Stimulated activated CD4-positive, alpha-beta T cell treated with anti-CD3 and anti-CD28 coated beads, Interleukin-1b, Interleukin-23, amount 100 ng/mL, for 1 hour (primary cell): ENCODE measurements around the gene RALGPS1.

Source experiments
- DNase-seq, 2 donors: peaks; one replicate each; pipeline ENCODE4 v3.0.0-alpha.2; 2020; ENCODE audit warnings: low read depth in 2 of 2

Gene RALGPS1

DNA sequence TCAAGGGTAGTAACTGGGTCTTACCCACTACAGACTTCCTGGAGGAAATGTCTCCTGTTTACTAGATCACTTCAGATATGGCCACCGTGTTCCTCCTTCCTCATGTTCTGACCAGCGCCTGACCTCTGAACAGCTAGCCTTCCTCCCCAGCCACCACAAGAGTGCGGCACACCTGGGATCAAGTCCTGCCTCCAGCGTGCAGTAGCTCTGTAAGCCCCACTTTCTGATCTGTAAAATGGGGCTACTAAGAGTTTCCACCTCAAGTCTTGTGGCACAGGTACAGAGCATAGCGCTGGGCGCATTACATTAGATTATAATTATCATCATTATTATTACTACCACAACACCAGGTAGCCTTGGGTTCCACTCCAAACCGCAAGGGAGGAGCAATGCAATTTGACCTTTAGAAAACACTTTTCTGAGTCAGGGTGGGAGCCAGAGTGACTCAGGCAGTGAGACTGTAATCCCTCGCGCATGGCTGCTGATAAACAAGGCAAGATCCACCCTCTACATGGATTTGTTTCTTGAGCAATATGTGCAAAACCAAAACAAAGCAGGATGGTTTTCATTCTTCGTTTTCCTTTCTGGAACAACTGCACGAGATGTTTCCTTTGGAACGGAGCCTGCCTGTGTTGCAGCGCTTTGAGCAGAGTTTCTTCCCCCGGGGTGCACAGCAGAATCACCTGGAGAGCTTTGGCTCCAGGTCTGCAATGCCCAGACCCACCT is 272.8 kb downstream of the RALGPS1 start:
- DNase-seq, result no peak

DNA sequence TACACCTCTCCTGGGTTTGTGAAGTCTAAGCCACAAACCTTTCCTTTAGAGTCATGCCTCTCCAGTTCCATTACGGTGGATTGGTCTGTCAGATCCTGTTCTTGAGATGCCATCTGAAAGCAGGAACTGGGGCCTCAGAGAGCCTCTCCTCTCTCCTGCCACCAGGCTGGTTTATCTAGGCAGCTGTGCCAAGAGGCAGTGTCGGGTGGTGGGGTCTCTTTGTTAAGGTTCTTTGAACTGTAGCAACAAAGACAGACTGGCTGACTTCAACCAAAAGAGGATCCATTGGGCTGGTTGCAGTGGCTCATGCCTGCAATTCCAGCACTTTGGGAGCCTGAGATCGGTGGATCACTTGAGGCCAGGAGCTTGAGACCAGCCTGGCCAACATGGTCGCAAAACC is 273.8 kb downstream of the RALGPS1 start:
- no peak for DNase-seq

DNA sequence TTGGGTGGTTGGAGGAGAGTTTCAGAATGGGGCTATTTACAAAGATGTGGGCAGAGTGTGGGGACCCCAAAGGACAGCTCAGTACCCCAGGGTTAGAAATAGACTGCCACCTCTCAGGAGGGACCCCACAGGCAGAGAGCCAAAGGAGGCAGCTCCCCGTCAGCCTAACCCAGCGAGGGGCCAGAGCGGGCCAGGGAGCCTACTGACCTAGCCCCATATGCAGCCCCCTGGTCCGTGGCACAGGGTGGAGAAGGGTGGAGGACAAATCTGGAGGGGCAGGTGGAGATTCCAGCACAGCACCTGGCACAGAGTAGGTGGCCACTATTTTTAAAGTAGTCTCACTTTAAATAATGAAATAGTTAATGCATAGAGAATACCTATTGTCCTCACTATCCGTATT is 275.0 kb downstream of the RALGPS1 start:
- no peak for DNase-seq

DNA sequence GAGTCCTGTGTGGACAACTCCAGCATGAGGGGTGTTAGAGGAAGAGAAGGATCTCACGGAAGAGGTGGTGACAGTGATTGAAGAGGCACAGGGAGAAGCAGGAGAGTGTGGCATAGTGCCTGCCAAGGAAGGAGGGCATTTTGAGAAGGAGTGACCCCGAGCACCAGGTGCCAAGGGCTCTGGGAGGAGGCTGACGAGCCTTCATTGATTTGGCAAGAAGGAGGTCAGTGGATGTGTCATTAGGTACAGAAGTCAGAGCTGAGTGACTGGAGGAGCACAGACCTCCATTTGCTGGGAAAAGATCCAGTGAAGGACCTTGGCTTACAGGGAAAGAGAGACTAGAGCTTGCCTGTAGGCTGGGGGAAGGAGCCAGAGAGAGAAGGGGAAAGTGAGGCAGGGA is 278.2 kb downstream of the RALGPS1 start:
- DNase-seq, result no peak

DNA sequence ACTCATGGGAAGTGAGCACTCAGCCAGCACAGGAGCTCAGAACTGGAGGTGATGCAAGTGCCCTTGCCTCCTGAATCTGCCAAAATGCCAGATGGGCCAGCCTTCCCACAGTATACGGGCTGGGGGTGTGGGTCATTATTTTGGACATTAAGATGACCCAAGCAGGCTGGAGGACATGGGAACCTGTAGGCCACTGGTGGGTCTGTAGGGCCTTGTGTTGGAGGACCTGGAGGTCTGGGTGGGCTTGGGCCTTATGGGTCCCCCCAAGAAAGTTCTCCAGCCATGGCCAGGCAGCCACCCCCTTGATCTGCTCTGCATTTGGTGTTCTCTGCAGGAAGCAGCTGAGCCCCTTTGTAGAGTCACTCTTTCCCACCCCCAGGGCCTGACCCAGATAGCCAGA is 278.9 kb downstream of the RALGPS1 start:
- DNase-seq, result no peak

DNA sequence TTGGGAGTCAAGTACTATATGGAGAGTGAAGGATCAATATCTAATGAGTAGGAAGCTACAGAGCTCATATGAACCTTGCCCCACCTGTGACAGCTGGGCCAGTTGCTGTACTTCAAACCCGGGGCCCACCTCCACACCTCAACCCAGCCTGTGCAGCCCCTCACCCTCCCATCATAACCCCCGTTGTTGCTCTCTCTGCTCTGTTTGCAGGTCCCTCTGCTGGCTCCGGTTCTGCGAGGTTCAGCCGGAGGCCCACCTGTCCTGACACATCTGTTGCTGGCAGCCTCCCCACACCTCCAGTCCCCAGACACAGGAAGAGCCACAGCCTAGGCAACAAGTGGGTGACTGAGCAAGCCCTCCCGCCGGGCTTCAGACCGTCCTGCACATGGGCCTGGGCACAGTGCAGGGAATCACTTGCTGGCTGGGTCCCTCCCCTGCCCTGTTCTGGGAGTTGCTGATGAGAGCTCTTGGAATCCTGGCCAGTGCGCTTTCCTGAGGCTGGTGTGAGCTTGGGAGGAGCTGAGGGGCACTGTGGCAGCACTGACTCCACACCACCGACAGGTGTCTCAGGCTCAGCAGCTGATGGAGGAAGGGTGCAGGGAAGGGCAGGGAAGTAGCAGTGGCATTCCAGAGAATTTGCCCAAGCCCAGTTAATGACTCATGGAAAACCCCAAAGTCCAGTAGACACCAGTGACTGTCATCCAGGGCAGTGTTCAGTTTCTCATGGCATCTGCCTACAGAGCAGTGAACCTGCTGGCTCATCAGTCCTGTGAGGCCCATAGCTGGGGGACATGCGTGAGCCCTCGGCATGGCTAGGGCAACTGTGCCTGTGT is 280.5 kb downstream of the RALGPS1 start:
- DNase-seq, result no peak

DNA sequence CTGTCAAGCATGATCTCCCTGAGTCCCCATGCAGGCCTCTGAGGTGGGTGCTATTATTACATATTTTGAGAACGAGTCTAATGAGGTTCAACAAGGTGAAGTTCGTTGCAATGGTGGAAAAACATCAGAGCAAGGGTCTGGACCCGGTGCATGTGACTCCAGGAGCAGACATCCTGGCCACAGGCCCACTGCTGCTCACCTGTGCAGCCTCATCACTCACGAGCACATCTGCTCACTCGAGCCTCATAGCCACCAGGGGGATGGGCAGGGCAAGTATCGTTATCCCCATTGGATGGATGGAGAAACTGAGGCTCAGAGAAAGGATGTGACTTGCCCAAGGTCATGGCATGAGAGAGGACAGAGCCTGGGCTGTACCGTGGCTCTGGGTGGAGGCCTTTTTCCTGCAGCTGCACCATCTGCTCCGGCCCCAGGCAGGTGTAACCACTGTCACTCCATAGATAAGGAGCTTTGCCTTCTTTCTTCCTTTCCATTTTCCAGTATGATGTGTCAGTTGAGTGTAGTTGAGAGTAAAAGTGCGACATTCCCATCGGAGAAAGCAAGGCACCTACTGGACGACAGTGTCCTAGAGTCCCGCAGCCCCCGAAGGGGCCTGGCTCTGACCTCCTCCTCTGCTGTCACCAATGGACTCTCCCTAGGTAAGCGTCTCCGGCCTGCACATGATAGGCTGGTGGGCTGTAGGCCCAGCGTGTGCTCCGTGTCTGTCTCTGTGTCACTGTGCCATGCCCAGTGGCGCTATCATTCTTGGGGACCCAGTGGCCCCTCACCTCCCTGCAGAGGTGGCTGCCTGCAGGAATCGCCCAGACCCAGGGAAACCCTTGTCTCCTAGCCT is 281.6 kb downstream of the RALGPS1 start:
- no peak for DNase-seq

DNA sequence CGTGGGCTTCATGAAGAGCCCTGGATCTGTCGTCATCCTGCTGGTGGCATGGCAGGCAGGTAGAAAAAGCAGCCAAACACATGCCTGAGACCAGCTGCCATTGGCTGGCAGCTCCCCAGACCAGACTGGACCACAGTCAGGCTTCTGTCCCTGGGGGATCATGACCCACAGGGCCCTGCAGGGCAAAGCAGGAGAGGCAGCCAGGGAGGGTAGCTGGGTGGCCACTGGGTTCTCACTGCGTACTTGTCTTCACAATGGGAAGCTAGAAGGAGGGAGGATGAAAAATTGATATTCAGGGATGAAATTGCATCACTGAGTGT is 282.2 kb downstream of the RALGPS1 start:
- DNase-seq, result no peak

DNA sequence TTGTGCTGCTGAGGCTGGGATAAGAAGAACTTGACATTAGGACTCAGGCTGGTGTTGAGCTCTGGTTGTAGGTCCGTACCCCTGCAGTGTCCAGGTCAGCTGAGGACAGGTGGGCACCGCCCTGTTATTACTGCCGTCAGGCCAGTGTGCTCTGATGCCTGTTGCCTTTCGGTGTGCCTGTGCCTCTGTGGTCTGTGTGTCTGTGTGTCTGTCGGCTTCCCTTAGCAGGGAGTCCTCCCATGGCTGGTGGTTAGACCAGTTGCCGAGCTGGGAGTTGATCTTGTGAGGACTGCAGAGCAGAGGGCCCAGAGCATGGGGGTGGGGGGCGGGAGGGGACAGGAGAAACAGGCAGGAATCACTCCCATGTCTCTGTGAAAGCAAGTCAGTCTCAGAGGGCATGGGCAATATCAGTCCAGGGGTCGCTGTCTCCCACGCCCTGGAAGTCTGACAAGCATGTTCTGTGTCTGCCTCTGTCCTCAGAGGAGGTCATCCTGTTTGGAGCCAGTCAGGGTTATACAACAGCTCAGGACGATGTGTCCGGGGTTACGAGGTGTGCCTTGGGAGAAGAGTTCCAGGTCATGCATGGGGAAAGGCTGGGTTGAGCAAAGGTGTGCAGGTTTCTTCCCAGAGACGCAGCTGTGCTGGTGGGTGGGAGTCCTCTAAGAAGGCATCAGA is 282.7 kb downstream of the RALGPS1 start:
- no peak for DNase-seq

DNA sequence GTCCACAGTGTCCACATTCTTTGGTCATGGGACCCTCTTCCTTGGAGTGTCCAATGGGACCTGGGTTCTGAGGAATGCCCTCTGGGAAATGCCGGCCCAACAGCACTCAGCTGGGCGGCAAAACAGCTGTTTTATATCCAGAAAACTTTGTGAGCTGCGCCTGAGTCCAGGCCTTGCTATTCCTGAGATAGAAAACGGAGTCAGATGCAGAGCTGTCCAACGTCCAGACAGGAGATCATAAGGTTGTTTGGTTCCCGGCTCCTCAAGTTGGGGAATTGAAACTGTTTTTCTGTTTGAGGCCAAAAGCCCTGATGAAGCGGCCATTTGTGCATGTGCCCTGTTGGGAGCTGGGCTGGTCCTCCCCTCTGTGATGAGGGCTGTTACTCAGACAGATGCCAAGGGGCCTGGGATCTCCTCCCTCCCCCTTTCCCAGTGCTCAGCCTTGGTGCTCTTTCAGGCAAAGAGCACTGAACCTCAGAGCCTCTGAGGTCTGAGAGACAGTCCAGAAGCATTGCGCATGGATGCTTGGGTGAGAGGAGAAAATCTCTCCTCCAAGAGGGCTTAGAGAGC is 283.4 kb downstream of the RALGPS1 start:
- no peak for DNase-seq

DNA sequence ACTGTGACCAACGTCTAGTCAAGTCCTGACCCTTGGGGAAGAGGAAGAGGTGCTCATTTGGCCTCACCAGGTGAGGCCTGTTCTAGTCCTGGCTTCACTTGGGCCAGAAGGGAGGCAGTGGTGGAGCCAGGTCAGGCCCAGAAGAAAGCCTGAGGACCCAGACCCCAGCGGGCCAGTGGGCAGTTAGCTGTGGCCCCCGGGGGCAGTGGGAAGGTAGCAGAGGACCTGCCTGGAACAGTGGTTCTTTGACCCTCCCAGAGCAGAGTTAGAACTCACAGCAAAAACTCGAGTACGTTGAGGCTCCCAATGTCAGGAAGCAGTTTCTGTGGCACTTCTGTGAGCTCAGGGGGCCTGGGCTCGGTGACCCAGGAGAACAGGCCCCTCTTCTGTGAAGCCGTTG is 284.0 kb downstream of the RALGPS1 start:
- DNase-seq, result no peak

DNA sequence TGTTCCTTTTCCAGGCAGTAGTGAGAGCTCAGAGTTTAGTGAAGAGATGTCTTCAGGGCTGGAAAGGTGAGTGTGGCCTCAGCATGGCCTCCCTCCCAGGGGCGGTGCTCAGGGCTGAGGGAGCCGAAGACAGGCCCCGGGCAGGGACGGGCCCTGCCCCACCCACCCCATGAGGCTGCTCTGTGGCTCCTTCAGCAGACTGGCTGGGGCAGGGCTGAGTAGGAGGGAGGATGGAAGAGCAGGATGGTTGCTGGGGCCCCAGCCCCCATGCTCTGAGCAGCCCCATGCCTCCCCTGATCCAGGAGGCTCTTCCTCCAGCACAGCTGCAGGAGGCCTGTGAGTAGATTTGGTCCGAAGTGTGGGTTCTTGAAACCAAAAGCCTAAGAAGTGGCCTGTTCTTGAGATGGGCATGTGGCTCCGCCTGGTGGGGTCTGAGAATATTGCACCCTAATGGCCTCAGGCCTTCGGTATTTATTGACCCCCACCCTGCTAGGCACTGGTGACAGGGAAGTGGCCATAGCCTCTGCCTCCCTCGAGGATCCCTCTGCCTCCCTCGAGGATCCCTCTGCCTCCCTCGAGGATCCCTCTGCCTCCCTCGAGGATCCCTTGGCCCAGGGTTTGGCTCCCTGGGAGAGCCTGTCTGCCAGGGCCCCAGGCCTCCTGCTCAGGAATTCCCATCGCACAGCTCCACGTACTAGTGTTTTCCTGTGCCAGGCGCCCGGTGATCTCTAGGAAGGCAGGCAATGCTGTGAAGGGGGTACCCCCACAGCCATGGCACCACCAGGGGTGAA is 284.6 kb downstream of the RALGPS1 start:
- DNase-seq, result peak; percentile 44 to 70

DNA sequence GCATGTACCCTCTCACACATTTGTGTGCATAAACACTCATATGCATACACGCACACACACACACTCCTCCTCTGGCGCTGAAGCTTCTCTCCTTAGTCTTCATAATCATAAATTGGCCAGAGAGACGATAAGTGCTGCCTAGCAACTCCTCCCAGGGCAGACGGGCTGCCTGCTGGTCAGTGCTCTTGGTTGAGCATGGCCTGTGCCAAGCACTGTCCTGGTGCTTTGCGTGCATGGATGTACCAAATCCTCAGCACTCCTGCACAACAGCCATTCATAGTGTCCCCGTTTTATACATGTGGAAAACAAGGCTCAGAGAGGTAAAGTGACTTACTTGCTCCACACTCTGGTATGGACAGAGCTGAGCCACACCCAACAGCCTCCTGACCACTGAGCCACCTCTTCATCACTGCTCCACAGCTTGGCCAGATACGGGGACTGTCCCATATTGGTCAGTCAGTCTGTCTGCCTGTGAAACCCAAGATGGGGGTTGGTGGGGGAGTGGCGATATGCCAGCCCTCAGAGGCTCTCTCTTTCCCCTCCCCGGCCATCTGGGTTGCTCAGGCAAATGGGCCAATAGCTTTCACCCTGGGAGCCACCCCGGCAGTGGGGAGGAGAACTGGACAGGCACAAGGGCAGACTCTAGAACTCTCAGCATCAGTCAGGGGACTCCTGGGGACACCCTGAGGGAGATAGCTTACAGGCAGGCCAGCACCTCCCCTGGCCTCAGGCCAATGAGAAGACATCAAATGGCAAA is 285.7 kb downstream of the RALGPS1 start:
- DNase-seq, result no peak

DNA sequence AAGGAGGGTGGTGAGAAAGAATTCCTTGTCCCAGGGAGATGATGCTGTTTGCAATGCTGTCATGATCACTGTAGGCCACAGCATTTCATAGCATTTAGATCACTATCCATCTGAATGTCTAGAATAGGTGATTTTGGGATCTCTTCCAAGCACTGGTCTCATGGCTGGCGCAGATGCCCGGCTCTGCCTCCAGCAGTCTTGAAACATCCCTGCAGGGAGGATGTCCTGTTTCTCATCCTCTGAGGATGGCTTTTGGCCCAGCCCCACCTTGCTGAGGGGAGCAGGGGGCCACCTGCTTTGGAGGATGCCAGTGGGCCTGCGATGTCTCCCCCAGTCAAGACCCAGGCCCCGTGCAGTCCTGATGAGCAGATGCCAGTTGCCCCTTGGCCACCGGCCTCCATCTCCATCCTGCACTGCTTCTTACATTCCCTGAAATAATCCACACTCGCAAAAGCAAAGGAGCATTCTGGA is 286.5 kb downstream of the RALGPS1 start:
- no peak for DNase-seq

DNA sequence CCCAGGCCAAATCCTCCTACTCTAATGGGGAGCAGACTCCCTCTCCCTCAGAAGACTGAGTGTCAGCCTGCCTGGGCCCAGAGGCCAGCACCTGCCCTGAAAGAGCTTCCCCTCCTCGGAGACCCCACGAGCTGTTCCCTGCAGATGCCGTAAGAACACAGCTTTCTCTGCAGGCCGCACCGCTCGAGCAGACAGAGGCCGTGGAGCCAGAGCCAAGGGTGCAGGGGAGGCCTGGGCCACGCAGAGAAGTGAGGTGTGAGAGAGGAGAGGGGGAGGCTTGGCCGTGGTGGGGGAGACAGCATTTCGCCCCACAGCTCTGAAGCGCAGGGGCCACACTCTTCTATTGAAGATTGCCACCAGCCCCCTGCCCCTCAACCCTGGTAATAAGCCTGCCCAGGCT is 287.1 kb downstream of the RALGPS1 start:
- no peak for DNase-seq

DNA sequence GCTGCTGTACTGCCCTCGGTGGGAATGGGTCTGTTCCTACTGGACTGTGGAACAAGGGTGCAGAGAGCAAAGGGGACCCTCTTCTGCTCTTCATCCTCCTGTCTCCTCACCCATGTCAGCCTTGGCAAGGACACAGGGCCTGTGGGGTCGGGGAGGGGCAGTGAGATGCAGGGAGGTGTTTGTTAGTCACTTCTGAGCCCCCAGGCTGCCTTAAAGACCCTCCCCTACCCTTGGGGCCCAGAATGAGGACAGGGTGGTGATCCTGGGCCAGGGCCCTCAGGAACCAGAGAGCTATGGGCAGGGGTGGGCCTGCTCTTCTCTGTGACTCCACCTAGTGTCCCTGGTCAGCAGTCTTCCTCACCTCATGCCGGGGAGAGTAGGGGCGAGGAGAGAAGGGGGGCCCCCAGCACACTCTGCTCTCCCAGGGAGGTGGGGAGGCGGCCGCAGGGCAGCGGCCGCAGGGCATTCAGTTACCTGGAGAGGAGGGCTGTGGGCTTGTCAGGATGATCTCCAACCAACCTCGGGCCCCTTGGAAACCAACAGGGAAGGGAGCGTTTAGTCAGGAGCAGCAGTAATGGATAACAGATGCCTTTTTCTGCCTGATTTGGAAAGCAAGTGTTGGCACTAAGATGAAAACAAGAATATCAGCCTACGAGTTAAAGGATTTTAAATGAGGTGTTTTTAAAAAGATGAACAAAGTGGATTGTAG is 288.0 kb downstream of the RALGPS1 start:
- DNase-seq, result no peak

DNA sequence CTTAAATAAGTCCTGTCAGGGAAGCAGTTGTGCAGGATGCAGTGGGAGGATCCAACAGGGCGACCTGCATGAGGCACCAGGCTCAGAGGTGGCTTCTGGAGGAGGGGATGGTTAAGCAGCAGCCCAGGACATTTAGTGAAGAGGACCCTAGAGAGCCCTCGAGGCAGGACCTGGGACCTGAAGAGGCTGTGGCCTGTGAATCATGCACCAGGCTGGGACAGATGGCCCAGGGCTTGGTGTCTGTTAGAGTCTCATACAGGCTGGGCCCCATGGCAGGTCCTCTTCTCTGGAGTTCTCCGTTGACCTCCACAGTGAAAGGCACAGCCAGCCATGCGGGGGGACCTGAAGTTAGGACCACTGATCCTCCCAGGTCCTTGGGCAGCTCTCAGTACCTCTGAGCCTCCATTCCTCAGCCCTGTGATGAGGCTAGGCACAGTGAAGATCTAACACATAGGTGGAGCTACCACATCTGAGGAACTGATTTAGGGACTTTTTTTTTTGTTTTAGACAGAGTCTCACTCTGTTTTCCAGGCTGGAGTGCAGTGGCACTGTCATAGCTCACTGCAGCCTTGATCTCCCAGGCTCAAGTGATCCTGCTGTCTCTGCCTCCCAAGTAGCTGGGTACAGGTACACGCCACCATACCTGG is 289.2 kb downstream of the RALGPS1 start:
- no peak for DNase-seq

DNA sequence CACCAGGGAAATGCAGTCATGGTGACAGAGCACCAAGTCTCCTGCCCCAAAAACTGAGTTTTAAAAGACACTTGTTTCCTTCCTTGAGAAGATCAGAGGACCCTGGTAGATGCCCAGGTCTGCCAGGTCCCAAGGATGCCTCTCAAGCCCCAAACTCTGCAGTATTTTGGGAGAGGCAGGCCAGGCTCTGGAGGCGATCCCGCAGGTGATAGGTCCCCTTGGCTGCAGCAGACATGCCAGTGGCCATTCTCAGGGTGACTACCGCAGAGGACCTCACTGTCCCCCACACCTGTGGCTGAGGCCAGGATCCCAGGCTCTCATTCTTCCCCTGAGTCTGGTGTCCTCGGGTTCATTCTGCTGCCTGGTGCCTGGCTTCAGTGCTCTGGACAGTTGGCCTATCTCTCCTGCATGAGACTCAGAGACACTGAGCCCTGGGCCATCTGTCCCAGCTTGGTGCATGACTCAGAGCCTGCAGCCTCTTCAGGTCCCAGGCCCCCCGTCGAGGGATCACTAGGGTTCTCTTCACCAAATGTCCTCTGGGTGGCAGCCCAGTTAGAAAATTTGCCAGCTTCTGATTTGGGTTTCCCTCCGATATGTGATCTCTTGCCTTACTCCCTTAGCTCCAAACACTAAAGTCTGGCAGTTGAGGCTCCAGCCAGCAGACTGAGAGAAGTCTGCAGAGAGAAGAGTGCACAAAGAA is 290.3 kb downstream of the RALGPS1 start:
- no peak for DNase-seq
